ENCODE data around the gene ITPR2. TPM values are rescaled to one million over a fixed set of nuclear protein-coding genes. Genes with fewer than 3 reads are reported as not detected.

ITPR2 gene
- total RNA-seq, 1 experiment from 2014 or later = 26.0 TPM

- ChIA-PET POLR2A (ENCODE audit: unreplicated experiment) (no interaction called here), CTCF (no interaction called here)
- Histone ChIP-seq H3K4me1 (replicated peaks; ENCODE audit: insufficient read depth) (no peaks in the 10 kb centered on the region), H3K4me2 (no peak overlapping the region), H3K36me3 (ENCODE audit: low read depth) (no peaks in the 10 kb centered on the region), H3K4me3 (no peak overlapping the region), H2AFZ (no peak overlapping the region), H3K27me3 (ENCODE audit: insufficient read depth, low read depth) (no peaks in the 10 kb centered on the region), H3K9me3 (ENCODE audit: insufficient read depth, low read depth) (no peaks in the 10 kb centered on the region), H3K79me2 (ENCODE audit: low read depth) (no peaks in the 10 kb centered on the region), H3K27ac (no peak overlapping the region), H3F3A (ENCODE audit: insufficient read depth, low read depth) (no peaks in the 10 kb centered on the region), H3K9me2 (ENCODE audit: insufficient read depth) (no peaks in the 10 kb centered on the region), H4K20me1 (ENCODE audit: insufficient read depth) (no peaks in the 10 kb centered on the region)
- DNase-seq = no peak
- TF ChIP-seq CTCF (conservative IDR thresholded peaks at IDR 0.05) (no peak), EZH2 (IDR thresholded peaks at IDR 0.05; ENCODE audit: low read depth) (no peak)
- intact Hi-C loops (cut with micrococcal nuclease; ENCODE audit: unreplicated experiment) = no loop called here
- no TSS peak for BruUV-seq (replicated peaks)
Observed at GRCh38 chr12:26668847-26669246, 164.1 kb downstream of the ITPR2 start.

GRCh38 chr12:26668230-26668629 is 164.8 kb downstream of the ITPR2 start:
- TF ChIP-seq EZH2 (IDR thresholded peaks at IDR 0.05; ENCODE audit: low read depth) (no peak), CTCF (conservative IDR thresholded peaks at IDR 0.05) (no peak)
- CTCF ChIA-PET = no interaction called here

GRCh38 chr12:26666286-26666685 is 166.7 kb downstream of the ITPR2 start:
- no TSS peak for BruUV-seq (replicated peaks)
- CTCF ChIA-PET = no interaction called here
- Histone ChIP-seq H3K4me1 (replicated peaks; ENCODE audit: insufficient read depth) (no peaks in the 10 kb centered on the region), H4K20me1 (ENCODE audit: insufficient read depth) (no peaks in the 10 kb centered on the region), H3K9me2 (ENCODE audit: insufficient read depth) (no peaks in the 10 kb centered on the region), H2AFZ (no peak overlapping the region), H3K36me3 (ENCODE audit: low read depth) (no peaks in the 10 kb centered on the region), H3K79me2 (ENCODE audit: low read depth) (no peaks in the 10 kb centered on the region), H3K27me3 (ENCODE audit: insufficient read depth, low read depth) (no peaks in the 10 kb centered on the region), H3K4me2 (no peak overlapping the region), H3K27ac (no peak overlapping the region), H3K9me3 (ENCODE audit: insufficient read depth, low read depth) (no peaks in the 10 kb centered on the region), H3K4me3 (no peak overlapping the region), H3F3A (ENCODE audit: insufficient read depth, low read depth) (no peaks in the 10 kb centered on the region)
- no peak for TF ChIP-seq CTCF (conservative IDR thresholded peaks at IDR 0.05)
- POLR2A ChIA-PET (ENCODE audit: unreplicated experiment) = no interaction called here
- no peak for DNase-seq
- intact Hi-C loops (cut with micrococcal nuclease; ENCODE audit: unreplicated experiment) = no loop called here

More at GRCh38 chr12:26668230-26668629, 164.8 kb downstream of the ITPR2 start:
- Histone ChIP-seq H3K4me3 (no peak overlapping the region), H3K4me2 (no peak overlapping the region), H3F3A (ENCODE audit: insufficient read depth, low read depth) (no peaks in the 10 kb centered on the region), H3K4me1 (replicated peaks; ENCODE audit: insufficient read depth) (no peaks in the 10 kb centered on the region), H3K36me3 (ENCODE audit: low read depth) (no peaks in the 10 kb centered on the region), H2AFZ (no peak overlapping the region), H3K9me3 (ENCODE audit: insufficient read depth, low read depth) (no peaks in the 10 kb centered on the region), H3K9me2 (ENCODE audit: insufficient read depth) (no peaks in the 10 kb centered on the region), H3K79me2 (ENCODE audit: low read depth) (no peaks in the 10 kb centered on the region), H3K27ac (no peak overlapping the region), H4K20me1 (ENCODE audit: insufficient read depth) (no peaks in the 10 kb centered on the region), H3K27me3 (ENCODE audit: insufficient read depth, low read depth) (no peaks in the 10 kb centered on the region)
- POLR2A ChIA-PET (ENCODE audit: unreplicated experiment) = interaction anchor here (0.6 kb wide), 1 partner anchor 1025 kb away, joined by 8 read pairs; no protein-coding TSS in a partner anchor
- DNase-seq = no peak
- intact Hi-C loops (cut with micrococcal nuclease; ENCODE audit: unreplicated experiment) = no loop called here
- BruUV-seq (replicated peaks) = no TSS peak

Data from PC-9 (cell line).